ENCODE results near the gene ERMP1. TPM values are rescaled to one million over a fixed set of nuclear protein-coding genes. Genes with fewer than 3 reads are reported as not detected.

ERMP1 gene
- polyA plus RNA-seq, 1 donor from 2014 or later, result 7.8 TPM

- no peaks in the 10 kb centered on the region for H3K27me3 ChIP-seq (ENCODE audit: insufficient read depth, low read depth, low read length)
- no peaks in the 10 kb centered on the region for H3K79me2 ChIP-seq (replicated peaks; ENCODE audit: insufficient read depth, low read length)
- H3K36me3 ChIP-seq (ENCODE audit: insufficient read depth, low read length), result peaks cover 3% of the 10 kb centered on the region
- H4K20me1 ChIP-seq (ENCODE audit: insufficient read depth), result no peaks in the 10 kb centered on the region
- H3F3A ChIP-seq (ENCODE audit: insufficient read depth, low read length, poor library complexity, severe bottlenecking), result no peaks in the 10 kb centered on the region
- TF ChIP-seq MXI1 (conservative IDR thresholded peaks at IDR 0.05; ENCODE audit: poor library complexity, severe bottlenecking) (no peak), REST (IDR thresholded peaks at IDR 0.05; ENCODE audit: borderline replicate concordance) (no peak), TAF1 (IDR thresholded peaks at IDR 0.05; ENCODE audit: low read depth) (no peak), RAD21 (conservative IDR thresholded peaks at IDR 0.05) (no peak), EZH2 (IDR thresholded peaks at IDR 0.05; ENCODE audit: borderline replicate concordance, insufficient read depth, low read length, poor library complexity, severe bottlenecking) (no peak), SMC3 (conservative IDR thresholded peaks at IDR 0.05; ENCODE audit: poor library complexity) (no peak), EP300 (conservative IDR thresholded peaks at IDR 0.05; ENCODE audit: poor library complexity, severe bottlenecking) (no peak), POLR2AphosphoS5 (IDR thresholded peaks at IDR 0.05) (no peak)
- TF ChIP-seq, protein P1, sequence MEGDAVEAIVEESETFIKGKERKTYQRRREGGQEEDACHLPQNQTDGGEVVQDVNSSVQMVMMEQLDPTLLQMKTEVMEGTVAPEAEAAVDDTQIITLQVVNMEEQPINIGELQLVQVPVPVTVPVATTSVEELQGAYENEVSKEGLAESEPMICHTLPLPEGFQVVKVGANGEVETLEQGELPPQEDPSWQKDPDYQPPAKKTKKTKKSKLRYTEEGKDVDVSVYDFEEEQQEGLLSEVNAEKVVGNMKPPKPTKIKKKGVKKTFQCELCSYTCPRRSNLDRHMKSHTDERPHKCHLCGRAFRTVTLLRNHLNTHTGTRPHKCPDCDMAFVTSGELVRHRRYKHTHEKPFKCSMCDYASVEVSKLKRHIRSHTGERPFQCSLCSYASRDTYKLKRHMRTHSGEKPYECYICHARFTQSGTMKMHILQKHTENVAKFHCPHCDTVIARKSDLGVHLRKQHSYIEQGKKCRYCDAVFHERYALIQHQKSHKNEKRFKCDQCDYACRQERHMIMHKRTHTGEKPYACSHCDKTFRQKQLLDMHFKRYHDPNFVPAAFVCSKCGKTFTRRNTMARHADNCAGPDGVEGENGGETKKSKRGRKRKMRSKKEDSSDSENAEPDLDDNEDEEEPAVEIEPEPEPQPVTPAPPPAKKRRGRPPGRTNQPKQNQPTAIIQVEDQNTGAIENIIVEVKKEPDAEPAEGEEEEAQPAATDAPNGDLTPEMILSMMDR (IDR thresholded peaks at IDR 0.05; ENCODE audit: poor library complexity, severe bottlenecking), result no peak
- no peak overlapping the region for H3K4me3 ChIP-seq (ENCODE audit: low read length)
- no peak overlapping the region for H2AFZ ChIP-seq (ENCODE audit: low read depth, low read length)
- no peak overlapping the region for H3K4me2 ChIP-seq (ENCODE audit: low read length)
- H3K27ac ChIP-seq (ENCODE audit: low read length), result no peak overlapping the region
- H3K9me3 ChIP-seq (ENCODE audit: low read length), result no peaks in the 10 kb centered on the region
- no peak overlapping the region for H3K9ac ChIP-seq (ENCODE audit: low read length)
- no peaks in the 10 kb centered on the region for H3K9me2 ChIP-seq (ENCODE audit: insufficient read depth, low read length)
Measured at GRCh38 chr9:5813824-5814223, 19.1 kb downstream of the ERMP1 start.

GRCh38 chr9:5811751-5812150 is 21.2 kb downstream of the ERMP1 start:
- Histone ChIP-seq H3K9ac (ENCODE audit: low read length) (no peak overlapping the region), H3K4me3 (ENCODE audit: low read length) (no peak overlapping the region), H3K36me3 (ENCODE audit: insufficient read depth, low read length) (peaks cover 3% of the 10 kb centered on the region), H3K79me2 (replicated peaks; ENCODE audit: insufficient read depth, low read length) (no peaks in the 10 kb centered on the region), H3K4me2 (ENCODE audit: low read length) (no peak overlapping the region), H3K9me2 (ENCODE audit: insufficient read depth, low read length) (no peaks in the 10 kb centered on the region), H2AFZ (ENCODE audit: low read depth, low read length) (no peak overlapping the region), H3F3A (ENCODE audit: insufficient read depth, low read length, poor library complexity, severe bottlenecking) (no peaks in the 10 kb centered on the region), H4K20me1 (ENCODE audit: insufficient read depth) (no peaks in the 10 kb centered on the region), H3K9me3 (ENCODE audit: low read length) (no peaks in the 10 kb centered on the region), H3K27me3 (ENCODE audit: insufficient read depth, low read depth, low read length) (no peaks in the 10 kb centered on the region), H3K27ac (ENCODE audit: low read length) (no peak overlapping the region)
- TF ChIP-seq REST (IDR thresholded peaks at IDR 0.05; ENCODE audit: borderline replicate concordance) (no peak), SMC3 (conservative IDR thresholded peaks at IDR 0.05; ENCODE audit: poor library complexity) (no peak), EZH2 (IDR thresholded peaks at IDR 0.05; ENCODE audit: borderline replicate concordance, insufficient read depth, low read length, poor library complexity, severe bottlenecking) (no peak), EP300 (conservative IDR thresholded peaks at IDR 0.05; ENCODE audit: poor library complexity, severe bottlenecking) (no peak)
